ENCODE results near the gene SCFD1.

Gene SCFD1

GRCh38 chr14:30706704-30707103 lies 84.6 kb downstream of the SCFD1 start:
- peaks cover 46% of the 10 kb centered on the region for H3K36me3 ChIP-seq (ENCODE audit: insufficient read depth, low read length)
- no peaks in the 10 kb centered on the region for H3K9me3 ChIP-seq (ENCODE audit: low read length)
- no peaks in the 10 kb centered on the region for H3K27me3 ChIP-seq (ENCODE audit: insufficient read depth, low read length)
- no peak overlapping the region for H2AFZ ChIP-seq (ENCODE audit: low read depth, low read length)
- no peak overlapping the region for H3K4me3 ChIP-seq (ENCODE audit: low read length)
- H3K4me1 ChIP-seq (ENCODE audit: insufficient read depth, low read length): no peaks in the 10 kb centered on the region

- Histone ChIP-seq H3K9me3 (ENCODE audit: low read length) (no peaks in the 10 kb centered on the region), H3K4me3 (ENCODE audit: low read length) (no peak overlapping the region), H2AFZ (ENCODE audit: low read depth, low read length) (no peak overlapping the region), H3K4me1 (ENCODE audit: insufficient read depth, low read length) (no peaks in the 10 kb centered on the region), H3K36me3 (ENCODE audit: insufficient read depth, low read length) (peaks cover 39% of the 10 kb centered on the region), H3K27me3 (ENCODE audit: insufficient read depth, low read length) (no peaks in the 10 kb centered on the region)
These were observed 86.0 kb downstream of the SCFD1 start for GRCh38 chr14:30708157-30708556.

- H3K36me3 ChIP-seq (ENCODE audit: insufficient read depth, low read length): peaks cover 39% of the 10 kb centered on the region
These were observed 87.1 kb downstream of the SCFD1 start for GRCh38 chr14:30709201-30709600.

GRCh38 chr14:30710876-30711275 lies 88.8 kb downstream of the SCFD1 start:
- Histone ChIP-seq H3K9me3 (ENCODE audit: low read length) (no peaks in the 10 kb centered on the region), H3K4me3 (ENCODE audit: low read length) (no peak overlapping the region), H3K36me3 (ENCODE audit: insufficient read depth, low read length) (peaks cover 36% of the 10 kb centered on the region), H2AFZ (ENCODE audit: low read depth, low read length) (no peak overlapping the region), H3K4me1 (ENCODE audit: insufficient read depth, low read length) (no peaks in the 10 kb centered on the region), H3K27me3 (ENCODE audit: insufficient read depth, low read length) (no peaks in the 10 kb centered on the region)

More at GRCh38 chr14:30709201-30709600, 87.1 kb downstream of the SCFD1 start:
- Histone ChIP-seq H3K27me3 (ENCODE audit: insufficient read depth, low read length) (no peaks in the 10 kb centered on the region), H2AFZ (ENCODE audit: low read depth, low read length) (no peak overlapping the region), H3K4me1 (ENCODE audit: insufficient read depth, low read length) (no peaks in the 10 kb centered on the region), H3K4me3 (ENCODE audit: low read length) (no peak overlapping the region), H3K9me3 (ENCODE audit: low read length) (no peaks in the 10 kb centered on the region)

GRCh38 chr14:30719137-30719536 lies 97.0 kb downstream of the SCFD1 start:
- Histone ChIP-seq H3K9me3 (ENCODE audit: low read length) (no peaks in the 10 kb centered on the region), H2AFZ (ENCODE audit: low read depth, low read length) (no peak overlapping the region), H3K4me1 (ENCODE audit: insufficient read depth, low read length) (no peaks in the 10 kb centered on the region), H3K4me3 (ENCODE audit: low read length) (no peak overlapping the region), H3K27me3 (ENCODE audit: insufficient read depth, low read length) (no peaks in the 10 kb centered on the region), H3K36me3 (ENCODE audit: insufficient read depth, low read length) (peaks cover 15% of the 10 kb centered on the region)

GRCh38 chr14:30725763-30726162 lies 103.6 kb downstream of the SCFD1 start:
- Histone ChIP-seq H3K4me1 (ENCODE audit: insufficient read depth, low read length) (no peaks in the 10 kb centered on the region), H3K36me3 (ENCODE audit: insufficient read depth, low read length) (peaks cover 33% of the 10 kb centered on the region), H2AFZ (ENCODE audit: low read depth, low read length) (no peak overlapping the region), H3K4me3 (ENCODE audit: low read length) (no peak overlapping the region), H3K27me3 (ENCODE audit: insufficient read depth, low read length) (no peaks in the 10 kb centered on the region), H3K9me3 (ENCODE audit: low read length) (peaks cover 4% of the 10 kb centered on the region)

- Histone ChIP-seq H3K4me3 (ENCODE audit: low read length) (no peak overlapping the region), H3K4me1 (ENCODE audit: insufficient read depth, low read length) (no peaks in the 10 kb centered on the region), H3K9me3 (ENCODE audit: low read length) (peaks cover 4% of the 10 kb centered on the region), H3K36me3 (ENCODE audit: insufficient read depth, low read length) (peaks cover 31% of the 10 kb centered on the region), H2AFZ (ENCODE audit: low read depth, low read length) (no peak overlapping the region), H3K27me3 (ENCODE audit: insufficient read depth, low read length) (no peaks in the 10 kb centered on the region)
These were observed 106.4 kb downstream of the SCFD1 start for GRCh38 chr14:30728471-30728870.

- H3K9me3 ChIP-seq (ENCODE audit: low read length): no peaks in the 10 kb centered on the region
- H3K27me3 ChIP-seq (ENCODE audit: insufficient read depth, low read length): no peaks in the 10 kb centered on the region
- H3K36me3 ChIP-seq (ENCODE audit: insufficient read depth, low read length): peaks cover 25% of the 10 kb centered on the region
- H3K4me3 ChIP-seq (ENCODE audit: low read length): no peak overlapping the region
- H2AFZ ChIP-seq (ENCODE audit: low read depth, low read length): no peak overlapping the region
- H3K4me1 ChIP-seq (ENCODE audit: insufficient read depth, low read length): no peaks in the 10 kb centered on the region
These were observed 115.8 kb downstream of the SCFD1 start for GRCh38 chr14:30737916-30738315.

- Histone ChIP-seq H3K4me1 (ENCODE audit: insufficient read depth, low read length) (no peaks in the 10 kb centered on the region), H3K9me3 (ENCODE audit: low read length) (peaks cover 3% of the 10 kb centered on the region), H2AFZ (ENCODE audit: low read depth, low read length) (no peak overlapping the region), H3K27me3 (ENCODE audit: insufficient read depth, low read length) (no peaks in the 10 kb centered on the region), H3K36me3 (ENCODE audit: insufficient read depth, low read length) (peaks cover 23% of the 10 kb centered on the region), H3K4me3 (ENCODE audit: low read length) (no peak overlapping the region)
These were observed 116.9 kb downstream of the SCFD1 start for GRCh38 chr14:30738978-30739377.

- H3K27me3 ChIP-seq (ENCODE audit: insufficient read depth, low read length): no peaks in the 10 kb centered on the region
- no peaks in the 10 kb centered on the region for H3K36me3 ChIP-seq (ENCODE audit: insufficient read depth, low read length)
- H3K4me3 ChIP-seq (ENCODE audit: low read length): no peak overlapping the region
- H2AFZ ChIP-seq (ENCODE audit: low read depth, low read length): no peak overlapping the region
- H3K4me1 ChIP-seq (ENCODE audit: insufficient read depth, low read length): no peaks in the 10 kb centered on the region
- H3K9me3 ChIP-seq (ENCODE audit: low read length): peaks cover 2% of the 10 kb centered on the region
These were observed 126.2 kb downstream of the SCFD1 start for GRCh38 chr14:30748343-30748742.

- Histone ChIP-seq H3K36me3 (ENCODE audit: insufficient read depth, low read length) (no peaks in the 10 kb centered on the region), H3K27me3 (ENCODE audit: insufficient read depth, low read length) (no peaks in the 10 kb centered on the region), H3K4me3 (ENCODE audit: low read length) (no peak overlapping the region), H3K9me3 (ENCODE audit: low read length) (no peaks in the 10 kb centered on the region), H3K4me1 (ENCODE audit: insufficient read depth, low read length) (no peaks in the 10 kb centered on the region), H2AFZ (ENCODE audit: low read depth, low read length) (no peak overlapping the region)
These were observed 129.7 kb downstream of the SCFD1 start for GRCh38 chr14:30751646-30752416.

GRCh38 chr14:30753452-30753851 lies 131.3 kb downstream of the SCFD1 start:
- H3K4me1 ChIP-seq (ENCODE audit: insufficient read depth, low read length): no peaks in the 10 kb centered on the region
- H2AFZ ChIP-seq (ENCODE audit: low read depth, low read length): no peak overlapping the region
- H3K4me3 ChIP-seq (ENCODE audit: low read length): no peak overlapping the region
- H3K27me3 ChIP-seq (ENCODE audit: insufficient read depth, low read length): no peaks in the 10 kb centered on the region
- H3K9me3 ChIP-seq (ENCODE audit: low read length): no peaks in the 10 kb centered on the region
- no peaks in the 10 kb centered on the region for H3K36me3 ChIP-seq (ENCODE audit: insufficient read depth, low read length)

- H3K4me1 ChIP-seq (ENCODE audit: insufficient read depth, low read length): no peaks in the 10 kb centered on the region
- H3K36me3 ChIP-seq (ENCODE audit: insufficient read depth, low read length): no peaks in the 10 kb centered on the region
- no peak overlapping the region for H3K4me3 ChIP-seq (ENCODE audit: low read length)
- no peaks in the 10 kb centered on the region for H3K27me3 ChIP-seq (ENCODE audit: insufficient read depth, low read length)
- no peak overlapping the region for H2AFZ ChIP-seq (ENCODE audit: low read depth, low read length)
- no peaks in the 10 kb centered on the region for H3K9me3 ChIP-seq (ENCODE audit: low read length)
These were observed 132.7 kb downstream of the SCFD1 start for GRCh38 chr14:30754778-30755177.

GRCh38 chr14:30756594-30756993 lies 134.5 kb downstream of the SCFD1 start:
- no peak overlapping the region for H2AFZ ChIP-seq (ENCODE audit: low read depth, low read length)
- H3K9me3 ChIP-seq (ENCODE audit: low read length): no peaks in the 10 kb centered on the region
- no peaks in the 10 kb centered on the region for H3K36me3 ChIP-seq (ENCODE audit: insufficient read depth, low read length)
- H3K4me1 ChIP-seq (ENCODE audit: insufficient read depth, low read length): no peaks in the 10 kb centered on the region
- no peak overlapping the region for H3K4me3 ChIP-seq (ENCODE audit: low read length)
- no peaks in the 10 kb centered on the region for H3K27me3 ChIP-seq (ENCODE audit: insufficient read depth, low read length)
